ENCODE measurements around the gene KCNF1. TPM values are rescaled to one million over a fixed set of nuclear protein-coding genes. Genes with fewer than 3 reads are reported as not detected.

Gene KCNF1
- total and polyA plus RNA-seq, 9 donors, result 0.11 to 0.30 (median 0.14) TPM; not detected in 5

DNA sequence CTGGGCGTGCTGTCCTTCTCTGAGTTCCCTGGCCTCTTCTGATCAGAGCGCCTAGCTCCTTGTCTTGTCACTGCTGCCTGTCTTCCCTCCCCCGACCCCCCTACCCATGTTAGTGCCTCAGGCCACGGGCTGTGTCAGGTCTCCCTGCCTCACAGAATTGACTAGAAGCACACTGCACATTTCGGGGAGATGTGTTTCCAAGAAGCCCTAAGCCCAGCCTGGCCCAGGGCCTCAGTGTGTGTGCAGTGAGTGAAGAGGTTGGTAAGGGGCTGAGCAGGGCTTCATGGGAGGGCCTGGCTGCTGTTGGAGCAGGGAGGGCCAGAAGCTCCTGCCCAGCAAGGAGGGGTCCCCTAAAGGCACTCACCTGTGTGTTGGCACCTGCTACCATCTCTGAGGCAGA, 13.1 kb downstream of the KCNF1 start:
- no peaks in the 10 kb centered on the region for H3K9me3 ChIP-seq
- no peaks in the 10 kb centered on the region for H3K36me3 ChIP-seq
- TF ChIP-seq, protein P1, sequence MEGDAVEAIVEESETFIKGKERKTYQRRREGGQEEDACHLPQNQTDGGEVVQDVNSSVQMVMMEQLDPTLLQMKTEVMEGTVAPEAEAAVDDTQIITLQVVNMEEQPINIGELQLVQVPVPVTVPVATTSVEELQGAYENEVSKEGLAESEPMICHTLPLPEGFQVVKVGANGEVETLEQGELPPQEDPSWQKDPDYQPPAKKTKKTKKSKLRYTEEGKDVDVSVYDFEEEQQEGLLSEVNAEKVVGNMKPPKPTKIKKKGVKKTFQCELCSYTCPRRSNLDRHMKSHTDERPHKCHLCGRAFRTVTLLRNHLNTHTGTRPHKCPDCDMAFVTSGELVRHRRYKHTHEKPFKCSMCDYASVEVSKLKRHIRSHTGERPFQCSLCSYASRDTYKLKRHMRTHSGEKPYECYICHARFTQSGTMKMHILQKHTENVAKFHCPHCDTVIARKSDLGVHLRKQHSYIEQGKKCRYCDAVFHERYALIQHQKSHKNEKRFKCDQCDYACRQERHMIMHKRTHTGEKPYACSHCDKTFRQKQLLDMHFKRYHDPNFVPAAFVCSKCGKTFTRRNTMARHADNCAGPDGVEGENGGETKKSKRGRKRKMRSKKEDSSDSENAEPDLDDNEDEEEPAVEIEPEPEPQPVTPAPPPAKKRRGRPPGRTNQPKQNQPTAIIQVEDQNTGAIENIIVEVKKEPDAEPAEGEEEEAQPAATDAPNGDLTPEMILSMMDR (IDR thresholded peaks at IDR 0.05), result no peak
- TF ChIP-seq POLR2A (IDR thresholded peaks at IDR 0.05), result no peak
- TF ChIP-seq EP300 (IDR thresholded peaks at IDR 0.05), result no peak
- no peak for DNase-seq
- no peaks in the 10 kb centered on the region for H3K4me1 ChIP-seq (ENCODE audit: insufficient read depth)
- WGBS, 3 donors, result 72 to 77% (median 73%) methylated on average over 5 of the region's 5 CpGs
- intact Hi-C loops (cut with DNase I), result no loop called here
- no peaks in the 10 kb centered on the region for H3K27me3 ChIP-seq
- no peak overlapping the region for H3K27ac ChIP-seq
- no peak overlapping the region for H3K4me3 ChIP-seq

DNA sequence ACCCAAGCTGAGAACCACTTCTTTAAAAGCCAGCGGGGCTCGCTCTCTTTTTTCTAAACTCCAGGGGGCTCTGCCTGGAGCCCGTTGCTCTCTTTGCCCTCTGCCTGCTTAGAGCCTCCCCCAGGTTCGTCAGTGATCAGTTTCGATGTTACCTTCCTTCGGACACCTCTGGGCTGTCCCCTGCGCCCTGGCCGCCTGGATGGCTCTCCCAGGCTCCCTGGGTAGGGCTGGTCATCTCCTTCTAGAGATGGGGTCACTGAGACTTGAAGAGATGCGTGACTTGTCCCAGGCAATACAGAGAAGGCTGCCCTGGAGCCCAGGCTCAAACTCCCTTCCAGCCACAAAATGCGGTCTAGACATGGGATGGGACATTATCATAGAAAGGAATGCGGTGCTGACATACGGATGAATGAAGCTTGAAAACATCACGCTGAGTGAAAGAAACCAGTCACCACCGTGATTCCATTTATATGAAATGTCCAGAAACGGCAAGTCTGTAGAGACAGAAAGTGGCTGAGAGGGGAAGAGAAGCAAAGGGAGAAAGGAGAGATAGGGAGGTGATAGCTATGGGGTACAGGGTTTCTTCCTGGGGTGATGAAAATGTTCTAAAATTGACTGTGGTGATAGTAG, 14.6 kb downstream of the KCNF1 start:
- Histone ChIP-seq H3K4me3 (no peak overlapping the region), H3K9me3 (no peaks in the 10 kb centered on the region), H3K27ac (no peak overlapping the region), H3K36me3 (no peaks in the 10 kb centered on the region), H3K27me3 (no peaks in the 10 kb centered on the region), H3K4me1 (ENCODE audit: insufficient read depth) (no peaks in the 10 kb centered on the region)
- intact Hi-C loops (cut with DNase I), result no loop called here
- 59 to 74% (median 73%) methylated on average over 15 of the region's 15 CpGs for WGBS, 3 donors
- TF ChIP-seq, protein P1 (IDR thresholded peaks at IDR 0.05), result no peak
- TF ChIP-seq POLR2A (IDR thresholded peaks at IDR 0.05), result no peak
- TF ChIP-seq EP300 (IDR thresholded peaks at IDR 0.05), result no peak
- no peak for DNase-seq

DNA sequence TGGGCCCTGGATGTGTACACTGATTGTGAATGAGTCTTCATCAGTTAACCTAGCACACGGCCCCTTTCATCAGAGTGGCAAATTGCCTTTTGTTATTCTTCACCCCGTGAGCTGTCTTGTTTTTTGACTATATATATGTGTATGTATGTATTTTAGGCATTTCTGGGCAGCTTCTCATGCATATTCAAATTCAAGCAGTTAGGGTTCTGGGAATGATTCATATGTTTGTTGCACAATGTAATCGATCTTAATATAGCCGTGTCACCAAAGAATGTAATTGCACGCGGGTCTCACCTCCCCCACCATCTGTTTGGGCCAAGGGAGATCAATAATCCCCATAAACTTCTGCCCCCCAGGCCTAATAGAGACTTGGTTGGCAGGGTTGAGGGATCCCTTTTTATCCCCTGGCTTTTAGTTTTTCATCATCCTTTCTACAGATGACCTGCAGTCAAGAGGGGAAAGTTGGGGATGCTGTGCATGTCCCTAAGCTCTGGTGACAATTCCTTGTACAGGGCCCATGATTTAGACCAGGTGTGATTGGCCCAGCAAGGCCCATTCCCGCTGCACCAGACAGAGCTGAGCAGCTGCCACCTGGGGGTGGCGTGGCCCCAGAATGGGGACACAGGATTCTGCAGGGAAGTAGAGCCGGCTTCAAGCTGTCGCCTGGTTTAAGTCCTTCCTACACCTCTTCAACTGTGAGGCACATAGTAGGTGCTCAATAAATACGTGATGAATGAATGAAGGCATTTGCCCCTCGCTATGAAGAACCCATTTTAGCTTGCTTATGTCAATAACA, 19.2 kb downstream of the KCNF1 start:
- no peak for DNase-seq
- intact Hi-C loops (cut with DNase I), result no loop called here
- no peak overlapping the region for H3K27ac ChIP-seq
- no peaks in the 10 kb centered on the region for H3K9me3 ChIP-seq
- no peaks in the 10 kb centered on the region for H3K36me3 ChIP-seq
- no peaks in the 10 kb centered on the region for H3K4me1 ChIP-seq (ENCODE audit: insufficient read depth)
- TF ChIP-seq POLR2A (IDR thresholded peaks at IDR 0.05) (no peak), EP300 (IDR thresholded peaks at IDR 0.05) (no peak)
- TF ChIP-seq, protein P1 (IDR thresholded peaks at IDR 0.05), result no peak
- WGBS, 3 donors, result 85 to 91% (median 88%) methylated on average over 12 of the region's 12 CpGs
- H3K4me3 ChIP-seq, result no peak overlapping the region
- no peaks in the 10 kb centered on the region for H3K27me3 ChIP-seq

DNA sequence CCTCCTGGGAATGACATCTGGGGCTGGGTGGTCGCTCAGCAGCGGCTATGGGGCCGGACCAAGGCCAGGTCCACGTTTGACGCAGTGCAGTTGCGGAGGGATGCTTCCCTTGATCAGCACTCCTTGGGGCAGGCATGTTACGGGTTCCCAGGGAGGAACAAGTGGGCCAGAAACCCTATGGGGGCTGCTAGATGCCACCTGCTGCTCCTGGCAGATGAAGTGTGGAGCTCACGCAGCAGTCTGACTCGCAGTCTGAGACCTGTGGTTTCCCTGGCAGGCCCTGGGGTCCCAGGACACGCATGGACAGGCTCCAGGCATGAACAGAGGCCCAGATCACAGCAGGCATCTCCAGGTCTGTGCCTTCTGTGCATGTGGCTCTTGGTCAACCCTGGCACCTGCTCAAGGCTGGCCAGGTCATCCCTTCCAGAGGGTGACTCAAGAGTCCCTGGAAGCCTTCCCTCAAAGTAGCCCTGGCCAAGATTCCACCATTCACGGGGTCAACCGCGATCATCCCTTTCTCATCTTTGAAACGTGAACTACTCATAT, 20.0 kb downstream of the KCNF1 start:
- no peaks in the 10 kb centered on the region for H3K9me3 ChIP-seq
- TF ChIP-seq EP300 (IDR thresholded peaks at IDR 0.05) (no peak), POLR2A (IDR thresholded peaks at IDR 0.05) (no peak)
- TF ChIP-seq, protein P1 (IDR thresholded peaks at IDR 0.05), result no peak
- H3K4me3 ChIP-seq, result no peak overlapping the region
- no peaks in the 10 kb centered on the region for H3K4me1 ChIP-seq (ENCODE audit: insufficient read depth)
- H3K27me3 ChIP-seq, result no peaks in the 10 kb centered on the region
- no peaks in the 10 kb centered on the region for H3K36me3 ChIP-seq
- 78 to 85% (median 85%) methylated on average over 14 of the region's 14 CpGs for WGBS, 3 donors
- H3K27ac ChIP-seq, result no peak overlapping the region
- no peak for DNase-seq
- intact Hi-C loops (cut with DNase I), result no loop called here
